Astrocyte of the hippocampus (primary cell): ENCODE results near the gene IFI6.
"Not testable (repeated sequence)": the region's sequence is repeated elsewhere in the genome, so short reads cannot be mapped to it uniquely, and the experiment has no call there.

ENCODE experiments used
- DNase-seq: peaks from one replicate; pipeline ENCODE4 v3.0.0; 2011; ENCODE audit warnings: low read depth, low spot score

IFI6 gene

DNA sequence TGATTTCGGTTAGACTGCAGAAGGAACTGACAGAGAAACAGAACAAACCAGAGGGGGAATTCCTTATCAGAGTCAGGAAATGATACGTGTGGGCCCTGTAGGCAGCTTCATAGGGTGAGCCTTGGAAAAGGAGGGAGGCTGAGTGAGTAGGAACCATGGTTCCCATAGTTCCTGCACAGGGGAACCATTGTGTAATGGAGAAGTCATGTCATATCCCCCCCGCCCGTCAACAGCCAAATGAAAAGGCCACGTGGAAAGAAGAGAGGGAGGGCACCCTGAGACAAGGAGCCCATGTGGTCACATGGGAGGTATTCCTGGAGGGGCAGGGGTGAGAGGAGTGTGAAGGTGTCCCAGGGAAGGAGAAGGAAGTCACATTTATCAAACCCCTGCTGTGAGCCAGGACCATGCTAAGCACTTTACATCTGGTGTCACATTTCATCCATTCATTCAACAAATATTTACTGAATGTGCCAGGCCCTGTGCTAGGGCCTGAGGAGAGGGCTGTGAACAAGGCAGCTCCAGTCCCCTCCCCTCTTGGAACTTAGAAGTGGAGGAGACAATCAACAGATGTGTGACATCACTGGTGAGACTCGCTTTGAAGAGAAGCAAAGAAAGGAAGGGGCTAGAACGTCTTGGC is 21.3 kb downstream of the IFI6 start:
- DNase-seq: peak; percentile 57

DNA sequence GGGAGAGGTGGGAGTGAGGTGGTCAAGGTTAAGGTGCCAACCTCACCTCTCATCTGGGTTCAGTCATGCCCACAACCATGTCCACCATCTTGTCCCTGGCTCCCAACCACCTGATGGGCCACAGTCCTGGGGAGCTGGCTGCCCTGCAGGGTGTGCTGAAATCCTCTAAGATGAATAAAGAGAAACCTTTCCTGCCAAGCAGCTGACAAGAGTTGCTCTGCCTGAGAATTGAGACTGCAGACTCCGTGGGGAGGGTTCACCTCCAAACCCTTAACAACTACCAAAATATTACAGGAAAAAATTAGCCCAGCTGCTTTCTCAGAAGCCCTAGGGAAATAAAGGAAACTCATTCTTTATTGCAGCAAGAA is 21.8 kb downstream of the IFI6 start:
- DNase-seq: no peak

DNA sequence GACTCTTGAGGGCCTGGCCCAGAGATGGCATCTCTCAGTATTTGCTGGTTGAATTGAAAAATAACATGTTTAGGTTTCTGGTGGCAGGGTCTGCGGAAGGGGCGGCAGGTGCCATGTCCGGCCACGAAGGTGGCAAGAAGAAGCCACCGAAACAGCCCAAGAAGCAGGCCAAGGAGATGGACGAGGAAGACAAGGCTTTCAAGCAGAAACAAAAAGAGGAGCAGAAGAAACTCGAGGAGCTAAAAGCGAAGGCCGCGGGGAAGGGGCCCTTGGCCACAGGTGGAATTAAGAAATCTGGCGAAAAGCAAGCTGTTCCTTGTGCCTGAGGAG is 22.7 kb downstream of the IFI6 start:
- DNase-seq: no peak

DNA sequence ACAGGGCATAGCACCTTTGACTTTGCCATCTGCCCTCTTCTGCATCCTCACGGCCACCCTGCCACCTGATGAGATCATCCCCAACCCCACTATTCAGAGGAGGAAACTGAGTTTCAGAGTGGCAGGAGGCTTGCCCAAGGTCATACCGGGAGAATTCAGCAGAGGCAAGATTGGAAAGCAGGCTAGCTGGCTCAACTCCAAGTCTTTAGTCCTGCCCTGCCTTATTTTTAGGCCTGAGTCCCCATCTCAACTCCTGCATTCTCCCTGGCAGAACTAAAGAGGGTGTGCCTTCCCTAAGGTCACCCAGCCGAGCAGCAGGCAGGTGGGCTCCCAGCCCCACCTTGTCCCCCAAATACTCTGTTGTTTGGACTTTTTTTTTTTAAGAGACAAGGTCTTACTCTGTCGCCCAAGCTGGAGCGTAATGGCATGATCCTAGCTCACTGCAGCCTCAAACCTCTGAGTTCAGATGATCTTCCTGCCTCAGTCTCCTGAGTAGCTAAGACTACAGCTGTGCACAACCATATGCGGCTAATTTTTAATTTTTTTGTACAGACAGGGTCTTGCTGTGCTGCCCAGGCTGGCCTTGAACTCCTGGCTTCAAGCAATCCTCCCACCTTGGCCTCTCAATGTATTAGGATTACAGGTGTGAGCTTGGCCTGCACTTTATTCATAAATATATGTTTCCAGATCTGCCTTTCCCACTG is 23.2 kb downstream of the IFI6 start:
- DNase-seq: no peak

DNA sequence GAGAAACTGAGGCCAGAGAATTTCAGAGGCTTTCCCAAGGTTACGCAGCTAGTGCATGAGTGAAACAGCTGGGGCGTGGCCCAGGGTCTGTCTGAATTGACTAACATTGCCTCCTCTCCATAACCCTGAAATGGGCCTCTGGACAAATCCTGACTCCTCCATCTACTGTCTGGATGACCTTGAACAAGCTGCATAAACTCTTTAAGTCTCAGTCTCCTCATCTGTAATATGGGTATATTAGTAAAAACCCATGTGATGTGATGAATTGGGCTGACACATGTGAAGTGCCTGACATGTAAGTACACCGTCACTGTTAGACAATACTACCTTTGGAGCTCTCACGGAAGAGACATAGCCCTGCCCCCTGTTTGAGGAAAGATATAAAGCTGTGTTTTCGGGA is 24.7 kb downstream of the IFI6 start:
- no peak for DNase-seq

DNA sequence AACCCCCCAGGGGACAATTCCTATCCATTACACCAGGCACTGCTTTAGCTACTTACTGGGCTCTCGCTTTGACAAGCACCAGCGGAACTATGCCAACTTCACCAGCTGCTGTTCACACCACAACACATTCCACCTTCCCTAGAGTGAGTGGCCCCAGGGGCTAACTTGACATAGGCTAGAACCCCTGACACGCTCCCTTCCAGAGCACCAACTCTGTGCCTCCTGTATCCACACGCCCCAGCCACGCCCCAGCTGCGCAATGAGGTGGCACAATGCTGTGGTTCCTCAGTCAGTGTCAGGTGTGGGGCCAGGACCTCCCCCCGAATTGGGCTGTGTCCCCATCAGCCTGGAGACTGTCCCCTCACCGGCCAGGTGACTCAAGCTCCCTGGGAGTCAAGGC is 25.3 kb downstream of the IFI6 start:
- no peak for DNase-seq

DNA sequence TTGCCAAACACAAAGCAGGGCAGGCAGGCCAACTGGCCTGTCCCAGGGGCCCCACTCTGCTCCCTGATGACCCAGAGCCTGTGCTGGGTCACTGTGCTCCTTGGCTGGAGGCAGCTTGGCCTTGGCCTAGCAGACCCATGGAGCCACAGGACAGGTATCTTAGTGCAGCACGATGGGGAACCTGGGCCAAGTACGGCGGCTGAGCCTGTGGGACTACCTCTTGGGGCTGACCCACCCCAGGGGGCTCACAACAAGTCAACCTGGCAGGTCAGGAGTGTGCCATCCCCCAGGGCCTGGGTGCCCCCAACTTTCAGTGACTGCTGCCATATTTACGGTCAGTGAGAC is 26.9 kb downstream of the IFI6 start:
- DNase-seq: no peak

DNA sequence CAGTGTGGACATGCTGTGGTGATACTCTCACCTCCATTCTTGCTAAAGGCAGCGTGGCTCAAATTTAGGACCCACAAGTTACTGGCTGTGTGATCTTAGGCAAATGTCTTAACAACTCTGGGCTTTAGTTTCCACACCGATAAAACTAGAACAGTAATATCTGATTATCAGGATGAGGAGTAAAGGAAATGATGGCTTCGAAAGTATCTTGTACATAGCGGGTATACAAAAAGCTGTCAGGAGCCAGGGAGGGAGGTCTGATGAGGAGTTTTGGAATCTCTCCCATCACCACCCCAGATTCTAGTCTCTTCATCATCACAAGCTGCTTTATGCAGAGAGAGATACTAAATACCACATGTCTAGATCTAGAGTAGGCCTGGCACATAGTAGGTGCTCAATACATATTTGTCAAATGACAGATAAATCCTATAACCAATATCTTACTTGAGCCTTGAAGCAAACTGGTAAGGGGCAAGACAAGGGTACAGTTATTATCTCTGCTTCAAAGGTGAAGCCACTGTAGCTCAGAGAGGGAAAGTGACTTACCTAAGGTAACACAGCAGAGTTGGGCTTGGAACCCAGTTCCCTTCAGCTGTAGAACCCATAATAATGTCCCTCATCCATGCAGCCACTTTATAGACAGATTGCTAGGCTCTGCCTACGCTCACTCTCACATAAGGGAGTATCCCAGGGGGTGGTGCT is 27.5 kb downstream of the IFI6 start:
- no peak for DNase-seq

DNA sequence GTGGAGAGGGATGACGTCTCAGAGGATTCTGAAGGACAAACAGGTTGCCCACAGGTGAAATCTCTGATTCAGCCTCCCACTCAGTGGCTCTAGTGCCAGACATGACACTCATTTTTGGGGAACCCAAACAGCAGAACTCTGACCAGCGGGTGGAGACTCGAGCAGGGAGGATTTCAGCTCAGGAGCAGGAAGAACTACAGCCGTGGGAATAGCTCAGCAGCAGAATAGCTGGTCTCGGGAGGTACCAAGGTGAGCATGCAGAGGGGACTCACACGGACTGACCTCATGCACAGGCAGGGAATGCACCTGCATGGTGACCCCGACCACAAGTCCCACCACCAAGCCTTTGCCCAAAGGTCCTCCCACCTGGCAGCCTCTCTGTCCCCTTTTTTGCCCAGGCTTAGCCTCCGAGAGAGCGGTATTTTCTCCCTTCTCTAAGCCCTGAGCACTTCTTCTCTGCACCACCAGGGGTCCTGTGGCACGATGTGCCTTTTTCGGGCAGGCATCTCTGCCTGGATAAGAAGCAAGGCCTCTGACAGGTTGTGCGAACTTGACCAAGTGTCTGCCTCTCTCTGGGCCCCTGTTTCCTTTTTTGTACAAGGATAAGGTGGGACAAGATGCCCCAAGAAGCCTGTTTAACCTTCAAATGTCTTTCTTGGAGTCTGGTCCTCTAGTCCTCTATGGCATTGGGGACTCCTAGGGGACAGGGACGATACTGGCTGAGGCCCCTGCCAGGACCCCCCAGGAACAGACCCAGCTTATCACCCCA is 28.2 kb downstream of the IFI6 start:
- DNase-seq: peak; percentile 65

DNA sequence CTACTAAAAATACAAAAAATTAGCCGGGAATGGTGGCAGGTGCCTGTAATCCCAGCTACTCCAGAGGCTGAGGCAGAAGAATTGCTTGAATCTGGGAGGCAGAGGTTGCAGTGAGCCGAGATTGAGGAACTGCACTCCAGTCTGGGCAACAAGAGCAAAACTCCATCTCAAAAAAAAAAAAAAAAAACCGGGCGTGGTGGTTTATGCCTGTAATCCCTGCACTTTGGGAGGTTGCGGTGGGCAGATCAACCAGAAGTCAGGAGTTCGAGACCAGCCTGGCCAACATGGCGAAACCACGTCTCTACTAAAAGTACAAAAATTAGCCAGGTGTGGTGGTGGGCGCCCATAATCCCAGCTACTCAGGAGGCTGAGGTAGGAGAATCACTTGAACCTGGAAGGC is 31.5 kb downstream of the IFI6 start:
- not testable (repeated sequence) for DNase-seq

DNA sequence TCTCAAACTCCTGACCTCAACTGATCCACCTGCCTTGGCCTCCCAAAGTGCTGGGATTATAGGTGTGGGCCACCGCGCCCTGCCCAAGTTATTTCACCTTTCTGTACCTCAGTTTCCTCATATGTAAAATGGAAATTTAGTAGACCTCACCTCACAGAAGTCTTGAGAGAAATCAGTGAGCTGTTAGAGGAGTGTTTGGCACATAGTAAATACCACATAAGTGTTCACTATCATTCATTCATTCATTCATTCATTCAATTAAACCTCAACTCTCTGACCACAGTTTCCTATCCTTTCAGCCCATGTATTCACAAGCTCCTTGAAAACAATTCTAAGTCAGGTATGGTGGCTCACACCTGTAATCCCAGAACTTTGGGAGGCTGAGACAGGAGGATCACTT is 33.2 kb downstream of the IFI6 start:
- no peak for DNase-seq

DNA sequence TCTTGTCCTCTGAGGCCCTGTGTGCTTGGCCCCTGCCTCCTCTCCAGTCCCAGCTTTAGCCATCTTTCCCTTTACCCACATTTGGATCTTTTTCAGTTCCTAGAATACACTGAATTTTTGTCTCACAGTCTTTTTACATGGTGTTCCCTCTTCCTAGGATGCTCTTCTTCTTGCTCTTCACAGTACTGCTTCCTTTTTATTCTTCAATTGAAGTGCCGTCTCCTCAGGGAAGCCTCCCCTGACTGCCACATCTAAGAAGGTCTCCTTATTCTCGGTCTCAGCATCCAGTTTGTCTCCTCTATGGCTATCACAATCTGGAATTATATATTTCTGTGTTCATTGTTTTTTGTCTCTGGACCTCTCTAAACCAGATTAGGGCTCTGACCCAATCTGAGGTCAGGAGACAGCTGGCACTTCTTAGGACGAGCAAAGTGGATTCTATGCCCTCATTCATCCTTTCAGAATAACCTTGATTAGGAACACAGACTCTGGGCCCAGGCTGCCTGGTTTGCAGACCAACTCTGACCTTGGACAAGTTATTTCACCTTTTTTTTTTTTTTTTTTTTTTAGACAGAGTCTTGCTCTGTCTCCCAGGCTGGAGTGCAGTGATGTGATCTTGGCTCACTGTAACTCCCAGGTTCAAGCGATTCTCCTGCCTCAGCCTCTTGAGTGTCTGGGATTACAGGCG is 33.8 kb downstream of the IFI6 start:
- DNase-seq: no peak

DNA sequence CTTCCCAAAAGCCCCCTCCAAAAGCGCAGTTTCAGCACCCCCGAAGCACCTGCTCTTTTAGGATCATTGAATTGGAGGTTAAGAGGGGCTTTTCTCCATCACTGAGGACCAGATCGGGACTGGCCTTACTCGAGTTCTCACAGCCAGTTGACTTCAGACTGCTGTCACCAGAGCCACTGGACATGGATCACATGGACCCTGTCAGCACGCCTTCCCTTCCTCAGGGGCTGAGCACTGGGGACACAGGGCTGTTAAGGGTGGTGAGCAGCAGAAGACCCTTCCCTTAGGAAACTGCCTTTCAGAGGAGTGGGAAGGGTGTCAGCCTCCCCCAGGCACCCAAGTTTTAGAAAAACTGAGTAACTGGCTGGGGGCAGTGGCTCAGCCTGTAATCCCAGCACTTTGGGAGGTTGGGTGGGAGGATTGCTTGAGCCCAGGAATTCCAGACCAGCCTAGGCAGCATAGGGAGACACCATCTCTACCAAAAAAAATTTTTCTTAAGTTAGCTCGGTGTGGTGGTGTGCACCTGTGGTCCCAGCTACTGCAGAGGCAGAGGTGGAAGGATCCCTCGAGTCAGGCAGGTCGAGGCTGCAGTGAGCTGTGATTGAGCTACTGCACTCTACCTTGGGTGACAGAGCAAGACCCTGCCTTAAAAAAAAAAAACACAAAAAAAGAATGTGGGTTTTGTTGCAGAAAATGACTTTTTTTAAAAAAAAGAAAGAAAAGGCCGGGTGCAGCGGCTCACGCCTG is 36.4 kb downstream of the IFI6 start:
- DNase-seq: no peak

DNA sequence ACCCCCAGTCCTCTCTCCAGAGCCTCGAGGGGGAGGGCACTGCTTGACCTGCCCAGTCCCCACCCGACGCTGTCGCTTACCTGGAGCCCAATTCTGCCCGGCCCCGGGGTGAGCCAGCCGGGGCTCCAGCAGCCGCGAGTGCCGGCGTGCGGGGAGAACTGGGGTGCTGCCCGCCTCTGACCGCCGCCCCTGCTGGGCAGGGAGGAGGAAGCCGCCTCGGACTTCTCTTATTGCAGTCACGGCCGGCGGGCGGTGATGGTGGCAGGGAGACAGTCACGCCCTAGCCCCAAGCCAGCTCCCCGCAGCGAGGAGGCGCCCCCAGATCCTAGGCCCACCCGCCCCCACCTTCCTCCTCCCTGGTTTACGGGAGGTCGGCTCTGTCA is 37.0 kb downstream of the IFI6 start, which contains the start of gene FGR:
Gene FGR (minus strand): TSS at position 201 of the 383 bp plus-strand sequence. CDS start 11,269 bp downstream, outside the sequence.
- DNase-seq: no peak

DNA sequence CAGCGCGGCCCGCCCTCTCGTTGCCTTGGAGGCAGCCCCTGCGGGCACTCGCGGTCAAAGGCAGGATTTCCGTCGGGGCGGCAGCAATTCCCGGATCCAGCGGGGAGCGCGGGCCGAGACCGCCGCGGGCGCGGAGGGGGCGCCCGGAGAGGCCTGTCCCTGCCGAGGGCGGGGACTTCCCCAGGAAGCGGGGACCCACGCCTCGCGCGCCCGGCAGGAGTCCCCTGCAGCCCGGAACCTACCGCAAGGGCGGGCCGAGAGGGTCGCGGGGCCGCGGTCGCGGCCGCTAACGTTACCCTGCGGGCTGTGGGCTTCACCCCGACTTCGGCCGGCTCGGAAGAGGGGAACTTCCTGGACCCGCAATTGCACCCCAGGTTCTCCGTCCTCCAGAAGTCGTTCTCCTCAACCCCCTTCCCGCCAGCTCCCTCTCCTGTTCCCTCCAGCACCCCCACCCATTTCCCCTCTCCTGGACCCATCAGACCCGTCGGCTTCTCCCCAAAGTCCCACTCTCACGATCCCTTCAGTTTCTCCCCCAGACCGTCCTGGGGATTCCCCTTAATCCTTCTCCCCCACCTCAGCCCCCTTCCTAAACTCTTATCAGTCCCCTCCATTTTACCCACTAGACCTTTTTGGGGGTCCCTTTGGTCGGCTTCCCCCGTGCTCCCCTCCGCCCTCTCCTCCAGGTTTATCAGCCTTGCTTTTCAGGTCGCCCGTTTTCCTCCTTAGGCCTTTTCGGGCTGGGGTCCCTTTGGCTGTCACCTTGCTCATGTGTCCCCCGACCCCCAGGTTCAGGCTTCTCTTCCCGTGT is 37.6 kb downstream of the IFI6 start:
- DNase-seq: peak; percentile 38

DNA sequence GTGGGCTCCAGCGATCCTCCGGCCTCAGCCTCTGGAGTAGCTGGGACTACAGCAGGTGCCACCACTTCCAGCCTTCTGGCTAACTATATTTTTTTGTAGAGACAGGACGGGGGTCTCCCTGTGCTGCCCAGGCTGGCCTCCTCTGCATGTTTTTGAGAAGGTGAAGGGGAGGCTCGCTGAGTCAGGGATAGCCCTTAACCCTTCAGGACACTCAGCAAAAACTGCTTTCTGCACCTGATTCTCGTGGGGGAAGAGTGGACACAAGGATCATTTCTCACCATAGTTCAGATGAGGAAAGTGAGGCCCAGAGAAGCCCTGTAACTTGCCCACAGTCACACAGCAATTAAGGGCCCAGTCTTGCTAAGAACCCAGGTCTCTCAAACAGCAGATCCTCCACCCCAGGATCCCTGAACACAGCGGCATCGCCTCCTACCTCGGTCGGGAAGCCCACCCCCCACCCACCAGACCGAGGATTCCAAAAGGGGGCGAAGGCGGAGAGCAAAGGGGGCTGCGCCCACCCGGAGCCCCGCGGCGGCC is 38.3 kb downstream of the IFI6 start:
- DNase-seq: no peak

DNA sequence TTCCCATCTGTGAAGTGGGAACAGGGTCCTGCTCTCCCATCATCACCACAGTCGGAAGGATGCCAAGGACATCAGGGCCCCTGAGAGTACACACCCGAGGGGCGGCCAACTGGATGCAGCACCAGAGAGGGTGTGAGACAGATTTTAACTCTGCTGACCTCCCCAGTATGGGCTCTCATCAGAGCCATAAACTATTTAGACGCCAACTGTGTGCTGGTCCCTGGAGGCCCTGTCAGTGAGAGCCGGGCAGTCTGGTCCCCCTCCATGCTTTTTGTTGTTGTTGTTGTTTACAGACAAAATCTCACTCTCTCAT is 38.7 kb downstream of the IFI6 start:
- DNase-seq: no peak

DNA sequence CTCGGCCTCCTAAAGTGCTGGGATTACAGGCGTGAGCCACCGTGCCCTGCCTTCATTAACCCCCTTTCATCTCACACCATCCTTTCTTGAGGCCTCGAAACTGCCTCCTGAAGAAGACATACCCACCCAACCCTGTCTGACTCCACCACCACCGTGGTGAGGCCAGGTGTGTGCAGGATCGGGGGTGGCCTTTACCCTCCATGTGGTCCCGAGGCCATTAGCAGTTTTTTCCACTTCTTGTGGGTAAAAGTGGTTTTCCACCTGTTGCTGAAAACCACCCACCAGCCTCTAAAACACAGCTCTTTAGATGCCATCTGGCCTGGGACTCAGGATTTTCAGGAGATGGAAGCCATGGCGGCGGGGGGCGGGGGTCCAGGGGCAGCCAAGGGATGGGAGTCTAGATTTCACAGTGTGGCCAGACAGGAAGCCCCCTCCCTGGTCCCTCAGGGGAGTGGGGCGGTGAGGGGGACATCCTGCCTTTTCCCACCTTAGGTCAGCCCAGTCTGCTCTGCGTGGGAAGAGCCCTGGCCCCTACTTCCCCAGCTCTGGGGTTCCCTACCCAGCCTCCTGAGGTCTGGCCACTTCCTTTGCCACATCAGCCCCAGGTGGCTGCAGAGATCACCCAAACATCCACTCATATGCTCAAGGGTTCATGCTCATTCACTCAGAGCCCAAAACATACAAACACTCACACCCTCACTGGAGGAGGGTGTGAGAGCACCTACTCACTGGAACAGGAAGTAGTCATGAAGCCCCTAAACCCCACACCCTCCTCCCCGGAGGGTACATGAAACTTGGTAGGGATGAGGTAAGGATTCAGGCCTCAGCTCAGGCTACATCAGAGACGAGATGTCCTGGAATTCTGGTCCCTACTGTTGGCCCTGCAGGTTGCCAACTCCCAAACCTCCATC is 39.4 kb downstream of the IFI6 start:
- no peak for DNase-seq

DNA sequence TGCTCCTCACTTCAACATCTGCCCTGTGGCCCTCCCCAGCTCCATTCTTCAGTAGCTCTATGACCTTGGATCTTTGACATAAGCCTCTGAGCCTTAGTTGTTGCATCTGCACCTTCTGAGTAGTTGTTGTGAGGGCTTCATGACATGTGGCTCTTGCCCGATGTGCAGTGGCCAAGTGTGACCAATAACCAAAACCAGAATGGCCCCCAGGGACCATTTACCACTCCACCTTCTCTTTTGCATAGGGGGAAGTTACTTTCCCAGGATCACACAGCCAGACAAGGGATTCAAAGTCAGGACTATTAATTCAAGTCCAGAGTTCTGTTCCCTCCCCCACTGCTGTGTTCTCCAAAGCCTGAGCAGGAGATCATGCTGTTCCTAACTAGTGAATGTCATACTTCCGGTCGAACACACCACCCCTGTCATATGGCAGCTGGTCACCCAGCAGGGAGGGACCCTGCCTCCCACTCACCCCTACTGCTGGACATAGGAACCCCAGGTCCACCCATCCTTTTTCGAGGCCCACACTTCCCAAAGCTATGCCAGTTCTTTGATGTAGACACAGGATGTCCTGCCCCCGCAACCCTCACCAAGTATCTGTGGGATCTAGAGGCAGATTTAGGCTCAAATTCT is 41.0 kb downstream of the IFI6 start:
- no peak for DNase-seq
